ENCODE results near the gene NTM.

GRCh38 chr11:132052904-132053303 is 682.5 kb downstream of the NTM start:
- TF ChIP-seq CTCF (IDR thresholded peaks at IDR 0.05) (no peak), POLR2A (IDR thresholded peaks at IDR 0.05) (no peak)

Data from uterus (tissue), 2 donors.